Stimulated activated CD8-positive, alpha-beta memory T cell treated with anti-CD3 and anti-CD28 coated beads, Interleukin-4, amount 100 ng/mL, for 4 hours (primary cell): ENCODE data around the gene RBM15B.

ENCODE experiments used
- DNase-seq, 2 donors: peaks; one replicate each; pipeline ENCODE4 v3.0.0-alpha.2; 2020; ENCODE audit warnings: low read depth in 2 of 2, low spot score in 1 of 2

The RBM15B gene

DNA sequence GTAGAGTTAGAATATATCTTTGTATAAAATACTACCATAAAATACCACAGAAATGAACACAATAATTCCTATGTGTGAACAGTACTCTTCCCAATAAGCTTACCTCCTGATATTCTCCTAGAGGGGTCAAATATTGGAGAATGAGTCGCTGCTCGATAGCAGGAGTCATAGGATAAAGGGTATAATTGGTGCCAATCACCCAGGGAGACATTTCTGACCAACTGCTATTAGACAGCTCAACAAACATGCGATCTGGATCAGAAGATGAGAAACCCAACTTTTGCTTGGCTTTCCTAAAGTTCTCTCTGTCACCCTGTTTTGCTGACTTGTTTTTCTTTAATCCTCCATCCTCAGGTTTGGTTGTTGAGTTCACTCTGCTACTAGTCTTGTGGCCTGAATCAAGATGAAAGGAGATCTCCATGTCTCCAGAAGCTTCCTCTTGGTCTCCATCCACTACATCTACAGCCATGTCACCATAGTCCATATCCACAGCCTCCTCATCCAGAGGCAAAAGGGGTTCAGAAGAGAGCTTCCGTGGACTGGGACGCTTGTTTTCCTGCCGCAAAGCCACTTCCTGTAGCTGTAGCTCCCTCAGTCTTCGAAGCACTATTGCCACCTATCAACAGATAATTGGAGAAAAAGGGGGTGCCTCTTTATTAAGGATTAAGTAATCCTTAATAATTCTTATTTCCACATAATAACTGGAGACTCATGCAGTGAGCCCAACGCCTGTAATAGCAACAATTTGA lies 50.4 kb downstream of the RBM15B start:
- no peak for DNase-seq

DNA sequence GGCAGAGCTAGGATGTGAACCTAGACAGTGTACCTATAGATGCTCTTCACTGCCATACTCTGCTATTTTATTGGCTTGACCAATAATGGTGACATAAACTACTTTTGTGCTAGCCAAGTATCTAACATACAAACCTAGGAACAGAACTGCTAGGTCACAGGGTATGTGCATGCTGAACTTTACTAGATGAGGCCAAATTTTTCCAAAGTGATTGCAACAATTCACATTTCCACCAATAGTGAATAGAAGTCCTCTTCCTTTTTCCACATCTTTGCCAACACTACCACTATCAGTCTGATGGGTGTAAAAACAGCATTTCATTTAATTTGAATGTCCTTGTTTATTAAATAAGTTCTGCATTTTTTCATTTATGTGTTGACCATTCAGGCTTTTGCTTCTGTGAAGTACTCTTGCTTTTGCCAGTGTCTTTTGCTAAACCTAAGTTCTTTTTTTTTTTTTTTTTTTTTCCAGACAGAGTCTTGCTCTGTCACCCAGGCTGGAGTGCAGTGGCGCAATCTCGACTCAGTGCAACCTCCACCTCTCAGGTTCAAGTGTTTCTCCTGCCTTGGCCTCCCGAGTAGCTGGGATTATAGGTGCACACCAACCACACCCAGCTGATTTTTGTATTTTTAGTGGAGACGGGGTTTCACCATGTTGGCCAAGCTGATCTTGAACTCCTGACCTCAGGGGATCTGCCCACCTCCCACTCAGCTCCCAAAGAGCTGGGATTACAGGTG lies 54.6 kb downstream of the RBM15B start:
- no peak for DNase-seq
